ENCODE measurements around the gene AFF2. TPM values are rescaled to one million over a fixed set of nuclear protein-coding genes. Genes with fewer than 3 reads are reported as not detected.

AFF2 gene
- total RNA-seq, 4 donors from 2014 or later: 0.05 to 1.0 (median 0.23) TPM

GRCh38 chrX:148541584-148541940 lies 41.1 kb downstream of the AFF2 start:
- H3K9me3 ChIP-seq: no peaks in the 10 kb centered on the region
- H3K27ac ChIP-seq: no peak overlapping the region
- TF ChIP-seq POLR2A (IDR thresholded peaks at IDR 0.05) (no peak), CTCF (IDR thresholded peaks at IDR 0.05 in 4 of 5, conservative IDR thresholded peaks at IDR 0.05 in 1 of 5) (no peak)
- intact Hi-C loops (cut with DNase I; ENCODE audit: low total_unique reads) (no loop called here), in situ Hi-C loops (cut with MboI; ENCODE audit: low sequenced_read_pairs in 4 of 4) (no loop called here)
- DNase-seq: no peak
- no peak for ATAC-seq
- H3K27me3 ChIP-seq: no peaks in the 10 kb centered on the region
- no peaks in the 10 kb centered on the region for H3K4me1 ChIP-seq
- H3K4me3 ChIP-seq: no peak overlapping the region
- no peaks in the 10 kb centered on the region for H3K36me3 ChIP-seq

GRCh38 chrX:148542481-148543255 lies 42.3 kb downstream of the AFF2 start:
- intact Hi-C loops (cut with DNase I; ENCODE audit: low total_unique reads) (no loop called here), in situ Hi-C loops (cut with MboI; ENCODE audit: low sequenced_read_pairs in 4 of 4) (no loop called here)
- no peak for ATAC-seq
- DNase-seq: no peak
- TF ChIP-seq CTCF (IDR thresholded peaks at IDR 0.05 in 4 of 5, conservative IDR thresholded peaks at IDR 0.05 in 1 of 5) (no peak), POLR2A (IDR thresholded peaks at IDR 0.05) (no peak)
- no peak overlapping the region for H3K4me3 ChIP-seq
- H3K4me1 ChIP-seq: no peaks in the 10 kb centered on the region
- H3K27ac ChIP-seq: no peak overlapping the region
- no peaks in the 10 kb centered on the region for H3K9me3 ChIP-seq
- no peaks in the 10 kb centered on the region for H3K36me3 ChIP-seq
- H3K27me3 ChIP-seq: no peaks in the 10 kb centered on the region

- DNase-seq: no peak
- intact Hi-C loops (cut with DNase I; ENCODE audit: low total_unique reads) (no loop called here), in situ Hi-C loops (cut with MboI; ENCODE audit: low sequenced_read_pairs in 4 of 4) (no loop called here)
- no peak for ATAC-seq
- TF ChIP-seq POLR2A (IDR thresholded peaks at IDR 0.05) (no peak), CTCF (IDR thresholded peaks at IDR 0.05 in 4 of 5, conservative IDR thresholded peaks at IDR 0.05 in 1 of 5) (no peak)
- no peaks in the 10 kb centered on the region for H3K9me3 ChIP-seq
- H3K4me3 ChIP-seq: no peak overlapping the region
- no peaks in the 10 kb centered on the region for H3K36me3 ChIP-seq
- H3K4me1 ChIP-seq: no peaks in the 10 kb centered on the region
- H3K27ac ChIP-seq: no peak overlapping the region
- no peaks in the 10 kb centered on the region for H3K27me3 ChIP-seq
Observed at GRCh38 chrX:148552775-148553174, 52.4 kb downstream of the AFF2 start.

GRCh38 chrX:148555101-148555500 lies 54.7 kb downstream of the AFF2 start:
- H3K9me3 ChIP-seq: no peaks in the 10 kb centered on the region
- H3K4me1 ChIP-seq: no peaks in the 10 kb centered on the region
- DNase-seq (no peak), ATAC-seq (no peak)
- in situ Hi-C loops (cut with MboI; ENCODE audit: low sequenced_read_pairs in 4 of 4): no loop called here
- TF ChIP-seq POLR2A (IDR thresholded peaks at IDR 0.05) (no peak), CTCF (IDR thresholded peaks at IDR 0.05 in 4 of 5, conservative IDR thresholded peaks at IDR 0.05 in 1 of 5) (no peak)
- no peaks in the 10 kb centered on the region for H3K36me3 ChIP-seq
- H3K4me3 ChIP-seq: no peak overlapping the region
- H3K27ac ChIP-seq: no peak overlapping the region
- no peaks in the 10 kb centered on the region for H3K27me3 ChIP-seq
- intact Hi-C loops (cut with DNase I; ENCODE audit: low total_unique reads): no loop called here
